WERI-Rb-1 (cell line): ENCODE results near the gene RPTOR.

Experiments
- DNase-seq: peaks from one replicate; pipeline ENCODE4 v3.0.0-alpha.2; 2020
- H3K27ac ChIP-seq: fragments of 250-450 bp; sonication (Bioruptor Pico); 2 replicates; pipeline ENCODE4 v1.5.1; 2020; ENCODE audit warnings: mild to moderate bottlenecking, moderate library complexity
- H3K27me3 ChIP-seq: fragments of 250-450 bp; sonication (Bioruptor Pico); 2 replicates; pipeline ENCODE4 v1.5.1; 2021; ENCODE audit warnings: mild to moderate bottlenecking, low read depth, moderate library complexity; ENCODE audit not compliant: insufficient read depth, severe bottlenecking
- H3K36me3 ChIP-seq: fragments of 250-450 bp; sonication (Bioruptor Pico); 2 replicates; pipeline ENCODE4 v1.5.1; 2020; ENCODE audit warnings: mild to moderate bottlenecking, moderate library complexity
- H3K4me3 ChIP-seq: 2 replicates; pipeline ENCODE4 v1.5.1; 2011; ENCODE audit warnings: low read depth, mild to moderate bottlenecking, control low read depth, low read length
- H3K9me3 ChIP-seq: fragments of 250-450 bp; sonication (Bioruptor Pico); 2 replicates; pipeline ENCODE4 v1.5.1; 2021; ENCODE audit warnings: mild to moderate bottlenecking, moderate library complexity; ENCODE audit not compliant: severe bottlenecking
- TF ChIP-seq, protein P1 (sequence below): IDR thresholded peaks from 2 replicates; pipeline ENCODE4 v1.5.1; 2011; ENCODE audit warnings: low read depth, mild to moderate bottlenecking, control low read depth, inconsistent platforms, low read length

Gene RPTOR

DNA sequence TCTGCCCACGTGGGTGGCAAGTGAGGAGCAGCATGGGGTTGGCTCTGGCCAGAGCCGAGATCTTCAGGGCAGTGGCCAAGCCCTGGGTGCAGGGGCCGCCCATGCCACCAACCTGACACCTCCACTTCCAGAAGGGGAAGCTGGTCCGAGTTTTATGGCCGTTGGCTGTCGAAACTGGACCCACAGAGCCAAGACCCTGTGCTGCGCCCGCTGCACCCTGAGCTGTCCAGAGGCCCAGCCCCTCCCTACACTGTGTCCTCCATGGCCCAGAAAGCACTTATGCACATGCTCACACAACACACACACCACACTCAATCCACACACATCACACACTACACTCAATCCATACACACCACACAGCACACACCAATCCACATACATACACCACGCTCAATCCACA, 33.9 kb upstream of the RPTOR start:
- Histone ChIP-seq H3K27ac (no peak overlapping the region), H3K4me3 (no peak overlapping the region), H3K27me3 (no peaks in the 10 kb centered on the region), H3K36me3 (no peaks in the 10 kb centered on the region), H3K9me3 (no peaks in the 10 kb centered on the region)
- TF ChIP-seq, protein P1, sequence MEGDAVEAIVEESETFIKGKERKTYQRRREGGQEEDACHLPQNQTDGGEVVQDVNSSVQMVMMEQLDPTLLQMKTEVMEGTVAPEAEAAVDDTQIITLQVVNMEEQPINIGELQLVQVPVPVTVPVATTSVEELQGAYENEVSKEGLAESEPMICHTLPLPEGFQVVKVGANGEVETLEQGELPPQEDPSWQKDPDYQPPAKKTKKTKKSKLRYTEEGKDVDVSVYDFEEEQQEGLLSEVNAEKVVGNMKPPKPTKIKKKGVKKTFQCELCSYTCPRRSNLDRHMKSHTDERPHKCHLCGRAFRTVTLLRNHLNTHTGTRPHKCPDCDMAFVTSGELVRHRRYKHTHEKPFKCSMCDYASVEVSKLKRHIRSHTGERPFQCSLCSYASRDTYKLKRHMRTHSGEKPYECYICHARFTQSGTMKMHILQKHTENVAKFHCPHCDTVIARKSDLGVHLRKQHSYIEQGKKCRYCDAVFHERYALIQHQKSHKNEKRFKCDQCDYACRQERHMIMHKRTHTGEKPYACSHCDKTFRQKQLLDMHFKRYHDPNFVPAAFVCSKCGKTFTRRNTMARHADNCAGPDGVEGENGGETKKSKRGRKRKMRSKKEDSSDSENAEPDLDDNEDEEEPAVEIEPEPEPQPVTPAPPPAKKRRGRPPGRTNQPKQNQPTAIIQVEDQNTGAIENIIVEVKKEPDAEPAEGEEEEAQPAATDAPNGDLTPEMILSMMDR, result no peak
- DNase-seq, result no peak

DNA sequence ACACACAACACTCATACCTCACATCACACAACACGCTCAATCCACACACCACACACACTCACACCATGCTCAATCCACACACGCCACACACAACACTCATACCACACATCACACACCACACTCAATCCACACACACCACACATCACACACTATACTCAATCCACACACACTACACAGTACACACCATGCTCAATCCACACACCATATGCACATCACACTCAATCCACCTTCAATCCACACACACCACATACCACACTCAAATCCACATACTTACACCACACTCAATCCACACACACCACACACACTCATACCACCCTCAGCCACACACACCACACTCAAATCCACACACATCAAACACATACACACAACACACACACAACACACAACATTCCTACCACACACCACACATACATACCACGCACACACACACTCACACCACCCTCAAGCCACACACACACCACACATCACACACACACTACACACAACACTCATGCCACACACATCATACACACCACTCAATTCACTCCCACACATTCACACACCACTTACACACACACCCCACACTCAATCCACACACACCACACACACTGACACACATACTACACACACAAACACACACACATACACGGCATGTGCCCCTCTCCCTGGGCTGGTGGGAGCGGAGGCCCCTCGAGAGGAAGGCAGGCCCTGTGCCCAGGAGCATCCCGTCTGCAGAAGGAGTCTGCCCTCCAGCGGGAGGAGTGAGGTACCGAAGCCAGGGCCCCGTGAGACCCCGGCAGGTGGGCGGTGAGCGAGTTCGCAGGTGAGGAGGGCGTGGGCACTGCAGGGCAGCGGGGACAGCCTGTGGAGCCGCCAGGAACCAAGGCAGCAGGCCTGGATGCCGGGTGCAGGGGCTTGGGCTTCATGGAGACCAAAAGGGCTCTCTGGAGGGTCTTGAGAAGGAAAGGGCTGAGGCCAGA, 33.1 kb upstream of the RPTOR start:
- Histone ChIP-seq H3K36me3 (no peaks in the 10 kb centered on the region), H3K4me3 (no peak overlapping the region), H3K27me3 (no peaks in the 10 kb centered on the region), H3K9me3 (no peaks in the 10 kb centered on the region), H3K27ac (no peak overlapping the region)
- DNase-seq, result no peak
- TF ChIP-seq, protein P1, result no peak

DNA sequence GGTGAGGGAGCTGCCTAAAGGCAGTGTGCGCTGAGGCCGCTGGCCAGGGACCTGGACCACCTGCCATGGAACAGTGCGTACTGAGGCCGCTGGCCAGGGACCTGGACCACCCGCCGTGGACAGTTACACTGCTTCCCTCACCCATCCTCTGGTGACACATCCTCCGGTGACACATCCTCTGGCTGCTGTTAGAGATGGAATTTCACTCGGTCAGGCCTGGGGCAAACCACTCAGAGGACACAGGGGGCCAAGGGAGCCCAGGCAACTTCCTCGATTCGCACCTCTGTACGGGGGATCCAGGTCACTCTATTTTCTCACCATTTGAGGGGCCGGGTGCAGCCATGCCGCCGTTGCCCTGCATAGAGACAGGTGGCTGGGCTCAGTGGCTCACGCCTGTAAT, 32.4 kb upstream of the RPTOR start:
- Histone ChIP-seq H3K36me3 (no peaks in the 10 kb centered on the region), H3K4me3 (no peak overlapping the region), H3K27ac (no peak overlapping the region), H3K9me3 (no peaks in the 10 kb centered on the region), H3K27me3 (no peaks in the 10 kb centered on the region)
- TF ChIP-seq, protein P1, result no peak
- DNase-seq, result no peak

DNA sequence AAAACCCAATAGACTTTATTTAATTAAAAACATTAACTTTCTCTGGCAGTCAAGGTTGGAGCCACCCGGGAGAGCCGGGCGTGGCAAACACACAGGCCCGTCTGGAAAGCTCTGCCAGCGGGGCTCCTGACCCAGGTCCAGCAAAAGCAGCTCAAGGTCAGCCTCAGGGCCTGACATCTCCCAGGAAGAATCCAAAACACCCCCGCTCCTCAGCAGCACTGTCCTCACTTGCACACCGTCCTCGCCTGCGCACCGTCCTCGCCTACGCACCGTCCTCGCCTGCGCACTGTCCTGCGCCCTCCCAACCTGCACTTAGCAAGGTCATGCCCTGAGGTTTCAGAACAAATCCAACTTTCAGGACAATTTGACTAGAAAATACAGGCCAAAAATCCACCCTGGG, 31.4 kb upstream of the RPTOR start:
- Histone ChIP-seq H3K27me3 (no peaks in the 10 kb centered on the region), H3K27ac (no peak overlapping the region), H3K36me3 (no peaks in the 10 kb centered on the region), H3K9me3 (no peaks in the 10 kb centered on the region), H3K4me3 (no peak overlapping the region)
- no peak for DNase-seq
- TF ChIP-seq, protein P1, result no peak

DNA sequence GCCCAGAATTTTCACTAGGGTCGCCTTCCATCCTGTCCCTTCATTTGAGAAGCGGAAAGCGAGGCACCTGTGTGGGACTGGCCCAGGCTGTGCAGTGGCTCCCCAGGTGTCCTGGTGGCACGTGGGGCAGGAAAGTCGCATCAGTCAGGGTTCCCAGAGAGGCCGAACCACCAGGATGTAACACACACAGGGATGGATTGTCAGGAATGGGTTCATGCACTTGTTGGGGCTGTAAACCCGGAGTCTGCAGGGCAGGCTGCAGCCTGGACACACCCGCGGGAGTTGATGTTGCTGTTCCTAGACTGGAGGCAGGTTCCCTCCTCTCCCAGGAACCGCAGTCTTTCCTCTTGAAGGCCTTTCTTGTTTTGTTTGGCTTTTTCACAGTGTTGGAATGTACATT, 30.7 kb upstream of the RPTOR start:
- Histone ChIP-seq H3K9me3 (no peaks in the 10 kb centered on the region), H3K4me3 (no peak overlapping the region), H3K27me3 (no peaks in the 10 kb centered on the region), H3K27ac (no peak overlapping the region), H3K36me3 (no peaks in the 10 kb centered on the region)
- no peak for DNase-seq
- TF ChIP-seq, protein P1, result no peak
